Fibroblast of skin of abdomen (primary cell): ENCODE measurements around the gene LMOD2.

Source experiments
- DNase-seq: peaks from one replicate; pipeline ENCODE4 v3.0.0-alpha.2; 2013

Gene LMOD2

GRCh38 chr7:123674399-123675180 is 18.9 kb downstream of the LMOD2 start:
- peak; percentile 52 for DNase-seq

DNA sequence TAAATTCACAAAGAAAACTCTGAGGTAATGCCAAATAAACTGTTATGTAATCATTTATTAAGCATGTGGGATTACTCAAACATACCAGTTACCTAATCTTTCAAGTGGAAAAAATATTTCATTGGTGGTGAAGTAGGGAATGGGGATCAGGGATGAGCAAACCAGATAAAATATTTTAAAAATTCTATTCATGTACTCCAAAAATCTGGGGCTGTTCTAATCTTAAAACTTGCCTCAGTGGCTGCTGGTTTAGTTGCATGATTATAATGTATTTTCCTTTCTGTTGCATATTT is 19.5 kb downstream of the LMOD2 start:
- DNase-seq = peak; percentile 55

DNA sequence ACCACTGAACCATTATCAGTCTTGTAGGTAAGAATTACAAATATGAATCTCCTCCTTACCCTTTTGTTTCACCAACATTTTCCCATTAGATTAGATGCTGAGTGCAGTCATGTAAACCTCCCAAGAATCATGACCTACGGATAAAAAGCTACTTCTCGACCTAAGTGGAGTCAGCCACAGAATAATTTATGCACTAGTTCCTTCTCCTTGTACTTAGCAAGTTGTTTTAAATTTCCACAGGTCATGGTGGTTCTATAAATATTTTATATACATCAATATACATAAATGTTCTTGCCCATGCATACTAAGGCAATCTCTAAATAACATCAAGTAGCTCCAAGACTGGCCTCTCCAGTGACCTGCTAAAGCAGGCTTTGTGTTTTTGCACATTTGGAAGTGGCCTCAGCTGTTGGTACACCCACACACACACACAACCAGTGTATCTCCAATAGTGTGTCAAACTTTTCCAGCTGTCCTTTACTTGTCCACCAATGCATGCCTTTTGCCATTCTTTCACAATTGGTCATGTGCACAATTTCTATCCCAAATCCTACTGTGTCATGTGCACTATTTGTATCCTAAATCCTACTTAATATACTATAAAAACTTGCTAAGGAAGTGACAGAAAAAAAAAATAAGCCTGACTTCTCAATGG is 21.5 kb downstream of the LMOD2 start:
- no peak for DNase-seq

- DNase-seq = no peak
Observed at GRCh38 chr7:123679614-123680013, 23.9 kb downstream of the LMOD2 start.

DNA sequence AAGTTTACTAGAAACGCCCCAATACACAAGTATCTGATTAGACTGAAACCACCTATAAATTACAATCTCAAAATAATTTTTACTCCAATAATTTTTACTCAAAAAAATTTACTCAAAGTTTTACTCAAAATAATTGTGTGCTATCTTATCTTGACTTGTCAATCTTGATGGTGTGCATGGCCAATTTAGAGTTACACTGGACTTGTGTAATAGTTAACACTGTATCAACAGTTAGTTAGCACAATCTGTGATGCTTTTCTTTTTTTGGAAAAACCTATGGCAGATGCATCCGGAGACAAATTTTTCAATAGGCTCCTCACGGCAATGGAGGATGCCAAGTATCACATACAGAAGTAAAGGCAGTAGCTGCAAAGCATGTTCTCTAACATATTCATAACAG is 24.9 kb downstream of the LMOD2 start:
- no peak for DNase-seq

GRCh38 chr7:123681561-123681960 is 25.9 kb downstream of the LMOD2 start:
- no peak for DNase-seq

DNA sequence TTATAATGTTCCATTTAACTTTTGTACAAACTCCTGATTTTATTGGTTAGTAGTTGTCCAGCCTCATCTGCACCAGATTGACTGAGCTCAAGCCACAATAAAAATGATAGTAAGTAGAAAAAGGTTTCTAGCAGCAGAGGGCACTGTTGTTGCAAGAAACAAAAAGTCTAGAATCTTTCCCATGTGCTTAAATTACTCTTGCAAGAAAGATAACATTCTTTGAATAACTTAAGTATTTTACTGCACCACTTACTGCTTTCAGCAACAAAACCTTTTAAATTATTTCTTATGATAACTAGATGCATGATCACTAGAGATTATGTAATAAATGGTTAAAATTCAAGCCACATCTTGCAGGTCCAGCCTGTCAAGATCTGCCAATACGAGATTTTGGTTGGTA is 27.0 kb downstream of the LMOD2 start:
- peak; percentile 61 for DNase-seq

DNA sequence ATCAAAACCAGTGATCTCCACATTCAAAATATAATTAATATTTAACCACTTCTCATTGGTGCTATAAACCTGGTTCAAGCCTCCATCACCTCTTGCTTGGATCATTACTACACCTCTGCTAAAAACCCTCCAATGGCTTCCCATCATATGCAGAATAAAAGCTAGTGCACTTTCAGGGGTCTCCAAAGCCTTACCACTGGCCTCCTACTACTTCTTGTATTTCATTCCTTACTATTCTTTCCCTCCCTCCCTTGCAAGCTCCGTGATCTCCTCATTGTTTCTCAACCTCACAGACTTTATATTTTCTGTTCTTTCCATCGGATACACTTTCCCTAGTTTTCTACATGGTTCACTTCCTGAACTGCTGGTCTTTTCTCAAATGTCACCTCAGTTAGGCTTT is 31.5 kb downstream of the LMOD2 start:
- DNase-seq = no peak

- no peak for DNase-seq
Observed at GRCh38 chr7:123687727-123688126, 32.1 kb downstream of the LMOD2 start.

- DNase-seq = no peak
Observed at GRCh38 chr7:123689250-123689649, 33.6 kb downstream of the LMOD2 start.

- no peak for DNase-seq
Observed at GRCh38 chr7:123690550-123690949, 34.9 kb downstream of the LMOD2 start.

- DNase-seq = no peak
Observed at GRCh38 chr7:123692471-123692877, 36.8 kb downstream of the LMOD2 start.

DNA sequence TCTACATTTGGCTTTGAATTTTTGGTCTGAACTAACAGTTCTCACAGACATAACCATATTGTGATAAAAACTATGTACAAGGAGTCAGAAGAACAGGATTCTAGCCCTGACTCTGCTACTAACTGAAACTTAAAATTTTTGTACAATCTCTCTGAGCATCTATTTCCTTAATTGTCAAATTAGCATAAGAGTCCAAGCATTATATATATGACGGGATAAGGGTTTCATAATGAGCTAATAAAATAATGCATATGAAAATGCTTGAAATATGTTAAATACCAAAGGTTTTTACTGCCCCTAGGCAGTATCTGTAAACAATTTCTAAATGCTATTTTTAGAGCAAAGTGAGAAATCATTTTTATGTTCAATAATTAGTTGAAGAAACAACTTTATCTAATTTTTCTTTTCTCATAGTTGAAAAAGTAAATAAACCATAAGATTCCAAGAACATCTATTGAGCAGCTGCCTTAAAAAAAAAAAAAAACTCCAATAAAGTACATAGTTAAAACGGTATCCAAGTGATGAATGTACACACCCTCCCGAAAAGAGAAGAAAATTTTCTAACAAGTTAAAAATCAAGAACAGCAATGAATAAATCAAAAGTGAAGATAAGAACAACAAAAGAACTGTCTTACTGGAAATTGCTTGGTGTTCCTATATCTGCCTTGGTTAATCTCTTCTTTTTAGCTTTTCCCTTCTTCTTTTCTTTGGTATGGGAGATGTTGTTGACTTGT is 40.4 kb downstream of the LMOD2 start:
- no peak for DNase-seq

DNA sequence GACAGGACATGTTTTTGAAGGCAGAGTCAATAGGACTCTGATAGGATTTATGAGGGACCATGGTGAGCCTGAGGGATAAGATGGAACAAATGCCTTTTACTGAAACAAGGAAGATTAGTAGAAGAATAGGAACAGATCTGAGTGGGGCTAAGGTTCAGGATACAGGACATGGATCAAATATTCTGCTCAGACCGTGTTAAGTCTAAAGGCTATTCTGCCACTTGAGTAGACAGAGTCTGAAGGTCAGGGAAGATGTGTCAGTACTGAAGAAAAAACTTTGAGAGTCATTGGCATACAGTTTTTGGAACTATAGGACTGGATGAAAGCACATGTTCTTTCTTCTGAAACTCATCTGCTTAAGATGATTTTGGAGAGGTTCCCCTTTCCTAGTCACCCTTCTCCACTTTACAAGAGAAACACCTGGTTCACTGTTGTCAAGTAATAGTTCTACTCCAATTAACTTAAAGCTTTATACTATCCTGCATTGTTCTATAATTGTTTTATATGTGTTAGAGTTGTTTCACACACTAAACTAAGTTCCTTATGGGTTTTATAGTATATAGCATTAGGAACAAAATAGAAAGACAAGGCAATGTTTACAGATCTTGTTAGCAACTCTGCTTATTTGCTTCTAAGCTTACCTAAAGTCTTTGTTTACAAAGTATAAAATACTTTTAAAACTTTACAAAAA is 49.7 kb downstream of the LMOD2 start:
- no peak for DNase-seq

GRCh38 chr7:123709525-123709924 is 53.9 kb downstream of the LMOD2 start:
- no peak for DNase-seq

GRCh38 chr7:123710683-123711082 is 55.0 kb downstream of the LMOD2 start:
- DNase-seq = no peak

DNA sequence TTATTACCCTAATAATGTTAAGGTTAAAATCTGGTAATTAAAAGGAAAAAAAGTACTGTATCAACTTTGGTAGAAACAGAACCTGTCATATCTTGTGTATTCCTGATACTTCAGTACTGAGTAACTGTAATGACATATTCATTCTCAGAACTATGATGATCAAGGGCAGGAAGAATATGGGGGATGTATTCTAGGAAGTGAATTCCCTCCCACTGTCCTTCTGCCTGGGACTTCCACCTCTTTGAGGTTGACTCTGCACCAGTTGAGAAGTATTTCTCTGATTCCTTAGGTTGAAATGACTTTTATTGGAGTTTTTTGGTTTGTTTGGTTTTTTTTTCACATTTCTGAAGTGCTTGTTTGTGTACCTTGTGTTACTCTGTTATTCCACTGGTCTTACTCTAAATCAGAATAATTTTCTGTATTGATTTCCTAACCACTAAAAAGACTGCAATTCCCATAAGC is 56.2 kb downstream of the LMOD2 start:
- DNase-seq = no peak

DNA sequence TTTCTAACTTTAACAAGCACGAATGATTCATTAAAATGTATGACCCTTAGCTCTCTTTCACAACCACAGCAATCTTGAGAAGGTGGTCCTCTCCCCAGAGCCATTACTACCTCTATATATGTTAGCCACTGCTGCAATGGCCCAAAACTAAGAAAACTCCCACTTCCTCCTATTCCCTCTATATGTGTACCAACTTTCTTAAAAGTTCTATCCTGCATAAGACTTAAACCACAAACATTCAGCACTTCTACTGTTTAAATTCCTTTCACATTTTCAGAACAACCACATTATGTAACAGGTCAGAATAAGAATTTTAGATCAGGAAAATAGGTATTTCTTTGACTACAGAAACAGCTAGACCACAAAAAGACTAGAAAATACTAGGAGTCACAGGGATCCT is 57.0 kb downstream of the LMOD2 start:
- DNase-seq = peak; percentile 72
